HG03066 (cell line): ENCODE results near the gene SPANXN3.
"Not testable (repeated sequence)": the region's sequence is repeated elsewhere in the genome, so short reads cannot be mapped to it uniquely, and the experiment has no call there.

Experiments
- ATAC-seq: cut with Tn5 transposase; IDR thresholded peaks from one replicate; pipeline ENCODE4 v1.9.1; 2021; ENCODE audit warnings: low read depth; ENCODE audit not compliant: unreplicated experiment

Gene SPANXN3, protein sequence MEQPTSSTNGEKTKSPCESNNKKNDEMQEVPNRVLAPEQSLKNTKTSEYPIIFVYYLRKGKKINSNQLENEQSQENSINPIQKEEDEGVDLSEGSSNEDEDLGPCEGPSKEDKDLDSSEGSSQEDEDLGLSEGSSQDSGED

DNA sequence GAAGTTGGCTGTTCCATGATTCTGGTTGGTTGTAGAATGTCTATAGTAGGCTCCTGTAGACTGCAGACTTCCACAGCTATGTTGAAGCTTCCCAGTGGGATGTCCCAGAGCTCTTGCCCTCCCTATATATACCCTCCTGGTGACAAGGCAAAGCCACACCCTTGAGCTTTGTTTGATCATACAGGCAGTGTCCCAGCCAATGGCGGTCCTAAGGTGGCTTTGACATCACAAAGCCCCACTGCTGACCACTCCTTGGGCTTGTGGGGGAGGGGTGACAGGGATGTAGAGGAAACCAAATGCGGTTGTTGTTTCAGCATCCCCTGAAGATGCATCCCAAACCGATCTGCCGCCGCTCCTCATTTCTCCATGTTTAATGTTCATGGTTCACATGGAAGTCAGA lies at the start of gene SPANXN3:
Gene SPANXN3, minus strand, starts transcription at position 101 of the 400 bp plus-strand sequence. Its CDS starts 84 bp downstream, at position 17.
- not testable (repeated sequence) for ATAC-seq

- no peak for ATAC-seq
These were observed 18.9 kb upstream of the SPANXN3 start for GRCh38 chrX:143536176-143536575.

DNA sequence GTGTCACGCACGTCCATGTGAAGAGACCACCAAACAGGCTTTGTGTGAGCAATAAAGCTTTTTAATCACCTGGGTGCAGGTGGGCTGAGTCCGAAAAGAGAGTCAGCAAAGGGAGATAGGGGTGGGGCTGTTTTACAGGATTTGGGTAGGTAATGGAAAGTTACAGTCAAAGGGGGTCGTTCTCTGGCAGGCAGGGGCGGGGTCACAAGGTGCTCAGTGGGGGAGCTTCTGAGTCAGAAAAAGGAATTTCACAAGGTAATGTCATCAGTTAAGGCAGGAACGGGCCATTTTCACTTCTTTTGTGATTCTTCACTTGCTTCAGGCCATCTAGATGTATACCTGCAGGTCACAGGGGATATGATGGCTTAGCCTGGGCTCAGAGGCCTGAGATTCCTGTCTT lies 15.1 kb downstream of the SPANXN3 start:
- ATAC-seq = not testable (repeated sequence)

DNA sequence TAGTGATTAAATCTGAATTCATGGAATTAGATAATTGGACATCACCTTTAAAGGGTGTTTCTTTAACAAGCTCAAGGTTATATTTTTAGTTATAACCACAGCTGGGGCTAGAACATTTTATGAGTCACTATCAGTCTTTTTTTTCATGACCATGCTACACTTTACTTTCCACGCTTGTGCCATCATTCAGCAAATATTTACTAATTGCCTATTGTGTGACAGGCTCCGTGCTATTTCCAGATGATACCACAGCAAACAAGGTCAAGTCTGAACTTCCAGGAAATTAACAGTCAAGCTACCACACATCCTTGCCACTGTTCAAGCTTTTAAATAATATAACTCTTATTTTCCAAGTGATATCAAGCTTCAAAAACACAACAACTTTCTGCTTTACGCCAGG lies 16.5 kb downstream of the SPANXN3 start:
- no peak for ATAC-seq

- ATAC-seq = no peak
These were observed 31.2 kb downstream of the SPANXN3 start for GRCh38 chrX:143486105-143486504.

GRCh38 chrX:143476751-143477150 lies 40.5 kb downstream of the SPANXN3 start:
- ATAC-seq = no peak

DNA sequence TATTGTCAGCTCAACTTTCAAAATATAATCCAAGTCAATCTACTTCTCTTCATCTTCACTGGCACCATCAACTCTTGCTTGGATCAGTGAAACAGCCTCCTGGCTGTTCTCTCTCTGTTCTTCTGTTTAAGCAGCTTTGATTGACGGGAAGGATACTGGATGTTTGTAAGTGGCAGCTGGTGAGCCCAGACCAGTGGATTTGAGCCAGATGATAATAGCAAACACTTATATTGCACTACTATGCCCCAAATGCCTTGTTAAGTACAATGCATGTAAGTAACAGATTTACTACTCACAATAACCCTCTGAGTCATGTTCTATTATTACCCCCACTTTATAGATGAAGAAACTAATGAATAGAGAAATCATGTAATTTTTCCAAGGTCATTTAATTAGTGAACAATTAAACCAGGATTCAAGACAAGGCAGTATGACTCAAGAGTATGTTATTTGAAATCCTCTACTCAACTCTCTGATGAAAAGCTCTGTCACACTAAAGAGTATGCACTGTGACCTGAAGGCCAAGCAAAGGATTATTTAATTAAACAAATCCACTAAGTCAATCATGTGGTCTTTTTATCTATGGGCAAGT lies 44.8 kb downstream of the SPANXN3 start:
- ATAC-seq = no peak

DNA sequence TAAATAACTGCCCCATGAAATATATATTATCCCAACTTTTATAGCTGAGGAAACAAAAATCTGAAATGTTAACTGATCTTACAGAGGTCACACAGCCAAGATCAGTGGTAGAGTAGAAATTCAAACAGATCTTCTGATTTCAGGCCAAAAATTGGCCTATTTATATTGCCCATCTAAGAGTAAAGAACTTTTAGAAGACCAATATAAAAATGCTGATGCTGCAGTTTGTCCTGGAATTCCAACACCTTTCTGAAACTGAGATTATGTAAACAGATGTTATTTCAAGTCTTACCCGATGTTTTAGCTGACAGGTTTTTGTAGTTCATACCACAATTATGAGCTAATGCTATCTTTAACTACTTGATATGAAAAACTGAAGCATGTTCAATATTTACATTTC lies 51.1 kb downstream of the SPANXN3 start:
- no peak for ATAC-seq

GRCh38 chrX:143462696-143463095 lies 54.6 kb downstream of the SPANXN3 start:
- no peak for ATAC-seq

- no peak for ATAC-seq
These were observed 55.7 kb downstream of the SPANXN3 start for GRCh38 chrX:143461606-143462005.
